Activated effector memory CD4-positive, alpha-beta T cell treated with Interleukin-2 at 50 U/mL for 16 hours (primary cell): ENCODE data around the gene CADPS.

ENCODE experiments used
- DNase-seq: peaks from one replicate; pipeline ENCODE4 v3.0.0-alpha.2; 2020

The CADPS gene

DNA sequence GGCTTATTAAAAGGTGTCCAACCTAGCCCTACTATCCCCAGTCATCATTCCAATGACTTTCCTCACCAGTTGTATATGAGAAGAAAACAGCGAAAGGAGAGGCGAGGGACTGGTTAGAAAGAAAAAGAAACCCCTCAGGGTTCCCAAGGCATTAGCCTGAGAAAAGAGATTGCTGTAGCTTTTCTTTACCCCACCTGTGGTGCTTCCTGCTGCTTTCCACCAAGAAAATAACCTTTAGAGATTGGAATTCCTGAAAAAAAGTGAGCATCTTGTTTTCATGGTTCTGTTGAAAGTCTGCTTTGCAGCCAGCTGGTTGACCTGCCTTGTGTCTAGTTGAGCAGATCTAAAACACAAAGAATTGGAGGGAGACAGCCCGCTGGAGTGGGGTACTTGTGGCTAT is 196.4 kb downstream of the CADPS start:
- DNase-seq = no peak

DNA sequence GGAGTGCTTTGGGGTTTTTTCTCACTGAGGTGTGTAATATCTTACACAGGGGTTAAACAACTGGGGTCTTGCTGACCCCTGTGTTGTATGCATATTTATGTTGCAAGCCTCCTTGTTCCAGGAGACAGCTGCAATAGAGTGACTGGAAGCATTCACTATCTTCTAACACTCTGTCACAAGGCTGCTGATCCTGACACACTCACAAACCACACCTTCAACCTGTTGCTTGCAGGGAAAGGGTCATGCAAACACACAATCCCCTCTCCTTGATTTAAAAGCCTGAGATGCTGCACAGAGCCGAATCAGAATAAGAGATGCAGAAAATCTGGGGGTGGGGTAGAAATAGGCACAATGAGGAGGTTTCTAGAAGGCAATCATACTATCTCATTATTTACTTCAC is 197.3 kb downstream of the CADPS start:
- no peak for DNase-seq

DNA sequence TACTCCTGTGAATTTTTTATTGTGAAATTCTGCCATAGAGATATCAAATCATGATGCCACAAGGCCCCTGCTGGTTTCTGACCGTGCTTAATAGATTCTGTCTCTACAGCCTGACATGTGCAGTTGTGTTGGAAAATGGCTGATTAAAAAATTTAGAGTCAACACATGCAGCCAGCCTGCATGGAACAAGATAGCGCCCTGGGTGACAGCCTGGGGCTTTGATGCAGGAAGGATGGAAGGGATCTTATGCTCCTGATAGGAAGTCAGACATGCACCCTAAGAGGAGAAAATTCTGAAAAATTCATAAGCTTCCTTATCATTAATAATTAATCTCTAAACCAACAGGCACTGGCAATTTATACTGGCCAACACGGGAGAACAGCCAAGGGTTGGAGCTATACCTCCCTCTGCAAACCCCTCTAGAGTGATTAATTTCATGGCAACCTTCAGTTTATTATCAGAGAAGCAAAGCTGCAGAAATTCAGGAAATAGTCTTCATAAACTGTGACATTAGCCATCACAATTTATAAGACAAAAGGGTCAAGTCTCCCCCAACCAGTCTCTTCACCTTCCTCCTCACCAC is 198.4 kb downstream of the CADPS start:
- no peak for DNase-seq

DNA sequence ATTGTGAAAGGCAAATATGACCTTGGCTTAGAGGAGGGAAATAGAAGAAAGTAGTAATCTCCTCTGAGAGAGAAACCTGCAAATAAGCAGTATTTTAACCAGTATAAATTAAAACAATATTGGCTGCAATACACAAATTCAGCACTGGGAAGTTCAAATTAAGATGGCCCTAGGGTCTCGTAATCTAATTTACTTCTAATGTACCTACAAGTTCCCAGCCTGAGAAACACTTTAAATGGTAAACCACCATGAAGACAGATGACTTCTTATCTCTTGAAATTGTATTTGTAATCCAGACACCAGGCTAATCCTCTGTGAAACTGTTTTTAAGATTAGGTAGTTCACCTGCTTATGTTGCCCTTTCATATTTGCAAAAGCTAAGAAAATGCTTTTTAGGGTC is 199.7 kb downstream of the CADPS start:
- DNase-seq = no peak

DNA sequence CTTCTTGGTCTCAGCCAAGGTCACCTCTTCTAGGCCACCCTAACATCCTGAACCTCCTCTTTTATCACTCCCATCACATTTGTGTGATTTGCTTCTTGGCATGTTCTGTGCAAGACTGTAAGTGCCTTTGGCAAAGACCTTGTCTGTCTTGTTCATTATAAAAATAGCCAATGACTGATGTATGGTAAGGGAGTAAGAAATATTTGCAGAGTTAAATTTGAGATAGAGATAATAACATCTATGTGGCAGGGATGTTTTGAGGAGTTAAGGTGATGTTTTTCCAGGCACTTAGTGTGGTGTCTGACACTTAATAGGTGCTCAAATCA is 202.3 kb downstream of the CADPS start:
- no peak for DNase-seq

DNA sequence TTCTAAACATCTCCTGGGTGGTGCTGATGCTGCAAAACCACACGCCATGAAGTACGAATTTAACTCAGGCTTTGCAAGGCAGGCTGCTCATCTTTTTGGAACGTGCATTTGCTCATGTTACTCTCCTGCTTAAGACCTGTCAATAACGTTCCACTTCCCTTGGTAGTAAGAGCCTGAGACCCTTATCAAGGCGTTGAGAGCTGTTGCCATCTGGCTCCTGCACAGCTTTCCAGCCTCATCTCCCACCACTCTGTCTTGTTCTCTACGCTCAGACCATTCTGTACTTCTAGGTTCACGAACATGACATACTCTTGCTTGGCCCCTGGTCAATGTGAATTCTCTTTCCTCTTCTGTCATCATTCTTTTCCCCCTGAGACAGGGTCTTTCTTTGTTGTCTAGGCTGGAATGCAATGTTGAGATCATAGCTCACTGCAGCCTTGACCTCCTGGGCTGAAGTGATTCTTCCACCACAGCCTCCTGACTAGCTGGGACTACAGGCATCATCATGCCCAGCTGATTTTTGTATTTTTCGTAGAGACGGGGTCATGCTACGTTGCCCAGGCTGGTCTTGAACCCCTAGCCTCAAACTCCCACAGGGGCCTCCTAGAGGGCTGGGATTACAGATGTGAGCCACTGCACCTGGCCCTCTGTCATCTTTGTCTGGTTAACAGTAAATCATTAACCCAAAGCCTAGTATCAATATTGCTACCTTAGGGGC is 202.8 kb downstream of the CADPS start:
- no peak for DNase-seq

DNA sequence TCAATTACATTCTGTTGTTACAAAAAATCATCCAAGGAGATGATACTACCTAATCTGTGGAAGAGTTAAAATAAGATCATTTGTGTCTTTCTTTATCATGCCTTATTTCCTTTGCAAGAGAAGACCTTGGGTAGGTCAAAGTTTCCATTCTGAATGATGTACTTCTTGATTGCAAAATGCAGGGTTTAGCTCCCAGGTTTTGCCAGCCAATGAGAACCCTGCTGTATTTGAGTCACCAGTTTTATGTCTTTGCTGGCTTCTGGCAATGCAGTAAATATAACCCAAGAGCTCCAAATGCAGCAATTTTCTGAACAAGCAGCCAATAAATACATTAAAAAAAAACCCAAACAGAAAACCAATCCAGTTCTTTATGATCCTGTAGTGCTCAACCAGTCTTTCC is 204.9 kb downstream of the CADPS start:
- DNase-seq = no peak

DNA sequence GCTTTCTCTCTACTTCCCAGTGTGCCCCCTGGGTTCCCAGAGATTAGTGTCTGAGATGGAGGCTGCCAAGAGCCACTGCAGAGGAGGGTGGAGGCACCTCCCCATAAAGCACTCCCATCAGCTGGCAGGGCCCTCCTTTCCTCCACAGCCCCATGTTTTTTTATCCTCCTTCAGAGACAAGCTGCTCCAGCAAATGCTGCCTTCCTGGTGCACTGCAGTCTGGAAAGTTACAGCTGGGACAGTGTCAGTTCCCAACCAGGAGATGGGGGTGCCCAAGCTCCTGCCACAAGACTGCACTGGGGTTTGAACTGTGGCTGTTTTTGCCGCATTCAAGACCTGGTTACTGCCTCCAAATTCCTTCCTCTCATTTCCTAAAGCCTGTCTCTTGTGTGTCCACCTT is 206.1 kb downstream of the CADPS start:
- DNase-seq = no peak

DNA sequence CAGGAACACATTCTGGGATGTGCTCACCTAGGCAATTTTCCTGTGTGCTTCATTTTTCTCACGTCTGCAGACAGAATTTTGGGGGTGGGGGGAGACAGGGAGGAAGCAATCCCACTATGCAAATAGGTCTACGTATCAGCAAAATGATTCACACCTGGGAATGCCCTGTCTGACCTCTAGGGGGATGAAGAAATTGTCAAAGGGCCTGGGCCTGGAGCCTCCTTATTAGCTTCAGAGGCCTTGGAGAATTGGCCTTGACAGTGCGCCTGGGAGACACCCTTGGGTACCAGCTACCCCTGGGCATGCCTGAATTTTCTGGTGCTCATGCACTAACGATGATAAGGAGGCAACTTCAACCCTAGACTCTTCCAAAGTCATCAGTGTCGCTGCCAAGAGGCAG is 207.5 kb downstream of the CADPS start:
- no peak for DNase-seq

DNA sequence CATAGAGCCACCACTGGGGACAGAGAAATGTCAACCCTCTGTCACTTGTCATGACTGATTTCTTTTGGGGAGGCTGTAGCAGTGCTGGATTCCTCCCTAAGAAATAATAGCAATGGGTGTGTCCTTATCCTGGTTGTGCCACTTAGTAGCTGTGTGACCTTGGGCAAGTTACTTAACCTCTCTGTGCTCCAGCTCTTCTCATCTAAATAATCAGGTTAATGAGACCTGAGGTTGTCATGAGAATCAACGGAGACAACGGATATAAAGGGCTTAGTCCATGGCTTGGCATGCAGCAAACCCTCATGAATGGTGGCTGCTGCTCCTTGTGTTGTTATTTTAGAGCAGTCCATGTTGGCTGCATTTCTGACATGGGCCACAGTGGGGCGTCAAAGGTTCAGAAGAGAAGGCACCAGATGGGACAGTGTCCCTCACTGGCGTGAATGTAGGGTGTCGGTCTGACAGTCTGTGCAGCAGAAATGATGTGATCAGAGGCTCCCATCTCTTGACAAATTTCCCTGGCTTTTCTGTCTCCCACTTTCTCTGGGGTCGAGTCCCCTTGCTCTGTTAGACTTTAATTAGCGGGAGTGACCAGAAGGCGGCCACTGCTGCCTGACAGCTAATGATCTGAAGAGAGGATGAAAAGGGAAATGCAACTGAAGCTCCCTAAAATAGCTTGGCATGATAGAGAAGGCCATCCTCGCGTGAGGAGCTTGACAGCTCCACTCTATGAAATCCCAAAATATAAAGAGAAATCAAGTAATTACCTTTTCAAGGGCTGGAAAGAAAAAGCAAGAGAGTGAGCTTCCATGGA is 209.4 kb downstream of the CADPS start:
- no peak for DNase-seq

DNA sequence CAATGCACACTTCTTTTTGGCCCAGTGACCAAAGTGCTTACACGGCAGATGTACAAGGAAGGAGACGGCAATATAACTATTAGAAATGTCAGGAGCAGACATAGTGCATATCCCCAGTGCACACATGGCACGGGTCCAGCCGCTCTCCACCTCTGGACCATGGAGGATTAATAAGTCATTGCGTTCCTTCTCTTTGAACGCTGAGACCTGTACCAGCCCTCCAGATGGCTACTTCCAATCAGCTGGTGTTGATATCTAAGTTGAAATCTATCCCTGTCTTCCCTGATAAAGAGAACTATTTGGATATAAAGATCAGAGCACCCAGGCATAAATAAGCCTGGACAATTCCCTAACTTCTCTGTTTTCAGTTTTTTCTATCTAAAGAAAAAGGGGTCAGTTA is 212.5 kb downstream of the CADPS start:
- no peak for DNase-seq

DNA sequence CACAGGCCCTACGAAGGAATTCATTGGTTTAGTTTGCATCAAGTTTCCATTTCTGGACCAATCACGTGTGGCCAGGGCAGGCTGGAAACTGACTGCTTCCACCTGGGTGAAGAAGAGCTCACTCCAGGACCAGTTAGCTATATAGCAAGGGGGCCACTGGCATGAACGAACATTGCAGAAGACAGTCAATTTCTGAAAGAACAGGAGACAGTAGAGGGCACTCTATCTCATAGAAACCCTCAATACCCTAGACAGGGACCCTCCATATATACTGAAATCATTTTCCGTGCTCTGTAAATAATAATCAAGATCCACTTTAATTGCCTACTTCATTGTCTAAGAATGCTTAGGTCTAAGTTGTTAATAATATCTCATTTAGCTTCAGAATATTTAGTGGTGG is 215.6 kb downstream of the CADPS start:
- no peak for DNase-seq

DNA sequence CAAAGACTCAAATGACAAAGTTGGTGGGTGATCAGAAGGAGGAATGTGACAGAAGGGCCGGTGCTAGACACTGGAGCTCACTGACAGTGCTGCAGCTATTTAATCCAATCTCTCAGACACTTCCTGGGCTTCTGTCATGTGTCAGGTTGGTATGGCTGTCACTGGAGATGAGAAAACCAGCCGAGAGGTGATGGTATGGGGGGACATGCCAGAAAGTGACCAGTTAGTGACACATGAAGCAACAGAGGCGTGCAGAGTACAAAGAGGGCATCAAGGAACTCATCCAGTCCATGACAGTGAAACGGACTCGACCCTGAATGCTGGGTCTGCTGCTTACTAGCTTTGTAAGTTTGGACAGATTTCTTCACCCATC is 219.5 kb downstream of the CADPS start:
- DNase-seq = no peak

DNA sequence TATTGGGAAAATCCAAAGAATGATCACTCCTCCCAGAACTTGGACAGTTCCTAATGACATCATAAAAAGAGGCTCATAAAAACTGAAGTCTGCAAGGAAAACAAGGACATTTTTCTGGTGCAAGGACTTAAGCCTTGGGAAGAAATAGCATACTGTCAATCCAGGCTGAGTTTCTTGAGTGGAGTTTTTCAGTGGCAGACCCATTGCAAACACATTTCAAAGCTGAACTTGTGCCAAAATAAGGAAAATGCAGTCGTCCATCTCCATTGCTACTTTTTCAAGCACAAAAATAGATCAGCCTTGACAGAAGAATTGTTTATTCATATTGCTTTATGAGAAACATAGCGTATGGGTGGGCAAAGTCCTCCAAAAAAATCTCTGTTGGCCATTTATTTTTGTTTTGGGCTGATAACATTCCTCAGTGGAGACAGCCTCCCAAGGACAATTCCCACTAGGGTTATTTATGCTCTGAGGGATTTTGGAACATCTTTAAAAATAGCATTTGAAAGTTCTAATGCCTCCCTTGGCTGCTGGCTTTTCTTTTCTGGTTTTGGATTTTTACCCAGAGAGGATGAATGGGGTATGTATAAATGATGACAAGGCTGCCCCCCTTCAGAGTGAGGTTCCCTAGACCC is 220.0 kb downstream of the CADPS start:
- no peak for DNase-seq

DNA sequence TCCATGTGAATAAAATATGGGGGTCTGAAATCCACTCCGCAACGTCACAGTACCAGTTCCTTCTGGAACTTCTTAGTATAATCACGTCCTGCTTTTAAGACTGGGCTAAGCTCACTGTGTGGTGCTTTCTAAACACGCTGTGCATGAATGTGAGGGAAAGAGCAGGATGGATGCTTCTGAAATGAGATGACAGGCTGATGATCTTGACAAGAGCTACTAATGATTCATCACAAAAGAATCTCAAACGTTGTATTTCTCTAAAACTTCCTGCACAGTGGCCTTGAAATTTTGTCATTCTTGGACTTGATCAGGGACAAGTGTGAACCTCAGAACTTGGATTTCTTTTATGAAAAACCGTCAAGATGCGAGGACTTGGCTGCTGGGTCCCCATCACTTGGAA is 221.4 kb downstream of the CADPS start:
- DNase-seq = no peak

DNA sequence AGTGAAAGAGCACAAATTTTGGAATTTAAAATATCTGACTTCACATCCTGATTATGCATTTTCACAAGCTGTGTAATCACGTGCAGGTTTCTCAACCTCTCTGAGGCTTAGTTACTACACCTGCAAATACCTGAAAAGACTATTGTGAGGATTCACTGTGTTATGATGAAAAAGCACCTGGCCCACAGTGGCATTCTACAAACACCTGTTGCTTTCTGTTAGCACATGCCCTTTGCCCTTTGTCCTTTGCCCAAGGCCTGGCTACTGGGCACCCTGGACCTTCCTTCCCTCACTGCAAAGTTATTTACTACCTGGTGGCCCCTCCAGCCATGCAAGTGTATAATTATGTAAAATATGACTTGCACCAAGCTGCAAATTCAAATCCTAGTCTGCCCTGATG is 227.5 kb downstream of the CADPS start:
- DNase-seq = no peak

DNA sequence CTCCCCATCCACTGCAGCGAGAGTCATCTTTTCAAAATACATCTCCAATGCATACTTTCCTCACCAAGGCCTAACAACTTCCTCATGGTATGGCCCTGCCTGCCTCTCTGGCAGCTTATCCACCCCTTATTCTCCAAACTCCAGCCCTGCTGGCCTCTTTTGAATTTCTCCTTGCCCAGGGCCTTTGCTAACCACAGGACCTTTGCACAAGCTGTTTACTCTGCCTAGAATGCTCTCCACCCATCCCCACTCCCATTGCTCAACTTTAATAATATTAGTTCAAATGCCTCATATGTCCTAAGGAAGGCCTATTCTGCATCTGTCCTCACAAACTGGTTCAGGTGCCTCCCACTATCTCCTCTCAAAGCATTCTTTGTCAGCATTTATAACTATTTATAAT is 230.7 kb downstream of the CADPS start:
- DNase-seq = no peak

DNA sequence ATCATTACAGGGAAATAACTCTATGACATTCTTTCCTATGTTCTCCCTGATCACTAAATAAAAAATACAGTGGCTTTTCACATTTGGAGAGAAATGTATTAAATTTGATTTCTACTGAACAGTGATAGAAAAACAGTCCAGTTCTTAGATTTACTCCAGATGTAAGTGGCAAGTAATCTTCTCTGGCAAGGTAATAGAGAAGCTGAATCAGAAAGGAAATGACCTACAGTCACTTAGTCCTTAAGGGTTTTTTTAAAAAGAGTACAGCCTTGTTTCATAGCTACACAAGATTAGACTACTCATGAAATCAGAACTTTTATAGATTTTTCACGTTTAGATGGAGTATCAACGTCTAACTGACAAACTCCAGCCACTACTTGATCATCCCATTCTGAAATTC is 236.9 kb downstream of the CADPS start:
- DNase-seq = no peak

DNA sequence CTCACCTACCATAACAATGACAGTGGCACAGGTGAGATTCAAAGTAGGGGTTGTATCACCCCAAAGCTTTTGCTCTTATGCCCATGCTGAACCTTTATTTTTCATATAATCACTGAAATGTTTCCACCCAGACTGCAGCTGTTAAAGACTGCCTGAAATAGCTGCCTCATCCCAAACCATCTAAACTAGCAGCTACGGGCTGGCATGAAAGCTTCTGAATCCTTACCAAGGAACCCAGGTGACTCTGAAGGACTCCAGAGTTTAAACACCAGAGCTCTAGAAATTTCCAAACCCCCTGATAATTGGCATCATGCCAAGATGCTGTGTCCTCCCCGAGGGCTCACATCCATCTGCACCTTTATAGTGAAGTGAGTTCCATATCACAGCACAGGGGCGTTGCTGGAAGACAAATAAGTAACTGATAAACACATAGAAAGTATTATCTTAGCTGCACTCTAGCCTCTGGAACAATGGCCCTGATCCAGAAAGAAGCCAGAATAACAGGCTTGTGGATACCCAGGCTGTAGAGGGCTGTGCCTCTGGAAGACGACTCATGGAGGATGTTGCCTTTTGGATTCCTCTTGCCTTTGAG is 238.9 kb downstream of the CADPS start:
- DNase-seq = no peak

DNA sequence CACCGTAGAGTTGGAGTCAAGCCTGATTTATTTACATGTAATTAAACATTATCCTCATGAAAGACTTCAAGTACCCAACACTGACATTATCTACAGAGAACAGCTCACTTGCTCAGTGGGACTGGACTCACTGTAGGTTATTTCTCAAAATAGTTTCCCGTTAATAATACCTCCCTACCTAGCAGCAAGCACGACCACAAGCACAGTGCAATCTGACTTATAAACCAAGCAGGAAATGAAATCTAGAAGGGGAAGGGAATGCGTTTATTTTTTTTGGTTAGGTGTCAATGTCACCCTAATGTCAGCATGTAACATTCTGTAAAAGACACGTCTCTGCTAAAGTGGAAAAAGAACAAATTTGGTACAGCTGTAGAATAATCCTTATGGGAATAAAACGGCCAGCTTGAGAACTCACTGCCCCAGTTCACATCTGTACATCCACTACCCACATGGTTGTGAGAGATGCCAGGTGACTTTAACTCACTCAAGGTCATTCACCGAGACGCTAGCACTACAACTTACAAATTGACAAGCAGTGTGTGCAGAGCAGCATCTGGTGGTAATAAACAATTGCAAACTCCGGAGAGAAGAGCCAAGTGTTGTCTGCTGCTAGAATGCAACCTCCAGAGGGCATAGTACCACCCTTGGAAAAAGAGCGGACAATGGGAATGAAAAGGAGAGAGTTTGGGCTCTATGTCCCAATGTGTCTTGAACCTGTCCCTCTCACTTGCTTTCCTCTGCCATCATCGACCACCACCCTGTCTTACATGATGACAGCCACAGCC is 242.5 kb downstream of the CADPS start:
- DNase-seq = no peak

DNA sequence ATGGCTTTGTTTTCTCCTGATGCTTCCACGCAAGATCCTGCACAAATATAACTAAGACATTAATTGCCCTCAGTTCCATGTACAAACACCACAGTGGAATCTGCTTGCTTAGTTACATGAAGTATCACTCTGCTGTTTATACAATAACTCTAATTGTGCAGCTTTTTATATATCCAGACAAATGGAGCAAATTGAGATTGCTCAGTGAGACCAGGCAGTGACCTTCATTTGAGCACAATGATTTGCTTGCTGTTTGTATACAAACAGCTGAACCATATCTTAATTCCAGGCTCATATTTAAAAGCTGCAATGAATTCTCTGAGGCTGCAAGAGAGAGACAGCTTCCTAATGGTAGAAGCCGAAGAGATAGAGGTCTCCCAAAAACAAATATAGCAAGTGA is 243.7 kb downstream of the CADPS start:
- no peak for DNase-seq

DNA sequence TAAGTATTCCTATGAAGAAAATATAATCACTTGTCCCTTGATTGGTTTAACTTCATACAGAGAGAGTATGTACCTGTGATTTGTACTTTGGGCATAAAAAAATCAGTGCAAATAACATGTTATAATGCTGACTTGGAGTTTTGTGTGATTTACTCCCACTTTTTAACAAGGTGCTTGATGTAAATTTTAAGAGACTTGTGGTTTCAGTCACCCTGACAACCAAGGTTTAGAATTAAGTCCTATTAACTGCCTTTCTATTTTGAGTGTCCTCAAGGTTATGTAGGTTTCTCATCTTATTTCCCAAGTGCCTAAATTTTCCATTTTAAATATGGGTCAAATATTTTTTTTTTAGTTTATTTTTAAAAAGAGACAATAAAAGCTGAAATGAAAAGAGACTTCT is 244.6 kb downstream of the CADPS start:
- no peak for DNase-seq

DNA sequence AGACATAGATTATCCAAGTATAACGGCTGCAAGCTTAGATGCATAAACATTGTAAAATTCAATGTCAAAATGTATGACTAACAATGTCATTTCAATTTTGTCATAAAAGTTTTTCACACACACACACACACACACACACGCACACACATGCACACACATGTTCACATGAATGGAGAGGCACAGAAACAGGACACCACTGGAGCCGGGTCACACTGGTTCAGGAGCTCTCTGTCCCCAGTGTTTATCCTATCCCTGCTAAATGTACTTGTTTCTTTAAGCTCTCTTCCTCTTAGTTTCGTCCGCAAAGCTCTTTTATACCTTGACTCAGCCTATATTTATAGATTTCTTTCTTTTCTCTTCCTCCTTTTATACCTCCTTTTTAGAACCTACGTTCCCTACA is 249.9 kb downstream of the CADPS start:
- DNase-seq = no peak
